Body of pancreas (tissue), 4 donors: ENCODE data around the gene GPR179.

Experiments used
- POLR2A ChIP-seq, 3 donors: fragments of 450-650 bp; IDR thresholded peaks; one replicate each; pipeline ENCODE4 v1.6.1; 2016; ENCODE audit warnings: antibody characterized with exemption in 3 of 3, mild to moderate bottlenecking in 2 of 3
- TF ChIP-seq, protein P1 (sequence below), 7 experiments: fragments of 450-650 bp in 4 of 7; fragments of 200-600 bp in 3 of 7; sonication (generic) in 3 of 7; IDR thresholded peaks; one replicate each; pipeline ENCODE4 v1.5.1; 2016 to 2019; ENCODE audit warnings: antibody characterized with exemption in 7 of 7

DNA sequence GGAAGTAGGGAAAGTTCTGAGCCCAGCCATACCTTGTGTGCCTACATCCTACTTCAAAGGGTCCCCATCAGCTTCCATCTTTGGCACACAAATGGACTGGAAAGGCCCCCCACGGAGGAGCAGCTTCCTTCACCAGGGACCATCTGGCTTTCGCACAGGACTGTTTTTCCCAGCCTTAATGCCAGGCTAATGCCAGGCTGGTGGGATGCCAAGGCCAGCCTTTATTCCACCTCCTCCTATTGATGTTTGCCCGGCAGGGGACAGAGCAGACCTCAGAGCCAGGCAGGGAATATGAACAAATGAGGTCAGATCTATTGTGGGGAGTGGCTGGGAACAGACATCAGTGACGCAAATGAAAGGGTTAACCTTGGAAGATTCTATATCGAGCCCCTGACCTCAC is 5.7 kb downstream of the GPR179 start:
- TF ChIP-seq, protein P1, sequence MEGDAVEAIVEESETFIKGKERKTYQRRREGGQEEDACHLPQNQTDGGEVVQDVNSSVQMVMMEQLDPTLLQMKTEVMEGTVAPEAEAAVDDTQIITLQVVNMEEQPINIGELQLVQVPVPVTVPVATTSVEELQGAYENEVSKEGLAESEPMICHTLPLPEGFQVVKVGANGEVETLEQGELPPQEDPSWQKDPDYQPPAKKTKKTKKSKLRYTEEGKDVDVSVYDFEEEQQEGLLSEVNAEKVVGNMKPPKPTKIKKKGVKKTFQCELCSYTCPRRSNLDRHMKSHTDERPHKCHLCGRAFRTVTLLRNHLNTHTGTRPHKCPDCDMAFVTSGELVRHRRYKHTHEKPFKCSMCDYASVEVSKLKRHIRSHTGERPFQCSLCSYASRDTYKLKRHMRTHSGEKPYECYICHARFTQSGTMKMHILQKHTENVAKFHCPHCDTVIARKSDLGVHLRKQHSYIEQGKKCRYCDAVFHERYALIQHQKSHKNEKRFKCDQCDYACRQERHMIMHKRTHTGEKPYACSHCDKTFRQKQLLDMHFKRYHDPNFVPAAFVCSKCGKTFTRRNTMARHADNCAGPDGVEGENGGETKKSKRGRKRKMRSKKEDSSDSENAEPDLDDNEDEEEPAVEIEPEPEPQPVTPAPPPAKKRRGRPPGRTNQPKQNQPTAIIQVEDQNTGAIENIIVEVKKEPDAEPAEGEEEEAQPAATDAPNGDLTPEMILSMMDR (IDR thresholded peaks at IDR 0.05): no peak
- TF ChIP-seq POLR2A (IDR thresholded peaks at IDR 0.05): no peak
